G401 (cell line): ENCODE data around the gene HMCN2. TPM values are rescaled to one million over a fixed set of nuclear protein-coding genes. Genes with fewer than 3 reads are reported as not detected.
A peak's percentile ranks its signal among the peaks of the same experiment; 100 is the strongest.

Experiments
- DNase-seq: peaks from one replicate; pipeline ENCODE4 v3.0.0-alpha.2; 2015; ENCODE audit warnings: low spot score
- in situ Hi-C: cut with HindIII; loops from 2 replicates; pipeline ENCODE4 v1.10.0; 2016; ENCODE audit warnings: low sequenced_read_pairs, mixed read lengths
- total RNA-seq: library from RNA; depleted of rRNA; stranded (reverse); fragments of >200 nt; shearing (Covaris generic); gene quantifications from 2 replicates; pipeline ENCODE4 v1.2.3, GENCODE V29; 2014

Gene HMCN2
- total RNA-seq, 1 experiment from 2014 or later, result 0.07 TPM

DNA sequence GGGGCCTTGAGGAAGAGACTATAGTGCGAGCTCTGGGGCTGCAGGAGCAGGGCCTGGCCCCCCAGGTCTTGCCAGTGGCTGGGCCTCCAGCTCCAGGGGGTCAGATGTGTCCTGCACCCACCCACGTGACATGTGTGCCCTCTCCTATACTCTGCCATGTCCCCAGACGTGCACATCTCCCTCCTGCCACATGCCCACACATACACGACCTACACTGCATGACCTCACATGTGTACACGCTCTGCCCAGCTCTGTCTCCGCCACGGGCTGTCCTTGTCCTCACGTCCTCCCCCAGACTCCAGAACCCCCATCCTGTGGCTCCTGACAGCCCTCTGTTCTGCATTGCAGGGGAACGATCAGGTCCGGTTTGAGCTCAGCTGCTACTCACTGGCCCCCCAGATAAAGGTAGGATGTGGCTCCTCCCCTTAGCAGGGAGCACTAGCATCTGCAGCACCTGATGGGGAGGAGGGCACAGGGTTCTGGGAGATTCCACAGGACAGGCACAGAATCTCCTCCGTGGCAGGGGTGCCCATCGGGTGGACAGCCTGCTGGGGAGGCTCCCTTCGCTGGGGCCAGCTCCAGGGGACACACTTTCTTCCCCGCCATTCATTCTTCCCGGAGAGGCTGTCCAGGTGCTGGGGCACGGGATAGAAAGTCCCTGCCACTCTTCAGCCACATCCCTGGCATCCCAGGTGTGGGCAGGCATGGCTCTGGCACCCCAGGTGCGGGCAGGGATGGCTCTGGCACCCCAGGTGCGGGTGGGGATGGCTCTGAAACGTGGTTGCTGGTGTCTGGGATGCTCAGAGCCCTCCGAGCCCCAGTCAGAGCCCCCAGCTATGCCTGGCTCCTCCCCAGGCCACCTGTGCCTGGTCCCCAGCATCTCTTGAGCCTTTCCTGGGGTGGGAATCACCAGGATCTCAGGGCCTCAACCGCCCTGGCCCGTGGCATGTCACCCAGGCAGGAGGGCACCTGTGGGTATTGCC, 198.5 kb downstream of the HMCN2 start:
- no peak for DNase-seq
- in situ Hi-C loops, result no loop called here

DNA sequence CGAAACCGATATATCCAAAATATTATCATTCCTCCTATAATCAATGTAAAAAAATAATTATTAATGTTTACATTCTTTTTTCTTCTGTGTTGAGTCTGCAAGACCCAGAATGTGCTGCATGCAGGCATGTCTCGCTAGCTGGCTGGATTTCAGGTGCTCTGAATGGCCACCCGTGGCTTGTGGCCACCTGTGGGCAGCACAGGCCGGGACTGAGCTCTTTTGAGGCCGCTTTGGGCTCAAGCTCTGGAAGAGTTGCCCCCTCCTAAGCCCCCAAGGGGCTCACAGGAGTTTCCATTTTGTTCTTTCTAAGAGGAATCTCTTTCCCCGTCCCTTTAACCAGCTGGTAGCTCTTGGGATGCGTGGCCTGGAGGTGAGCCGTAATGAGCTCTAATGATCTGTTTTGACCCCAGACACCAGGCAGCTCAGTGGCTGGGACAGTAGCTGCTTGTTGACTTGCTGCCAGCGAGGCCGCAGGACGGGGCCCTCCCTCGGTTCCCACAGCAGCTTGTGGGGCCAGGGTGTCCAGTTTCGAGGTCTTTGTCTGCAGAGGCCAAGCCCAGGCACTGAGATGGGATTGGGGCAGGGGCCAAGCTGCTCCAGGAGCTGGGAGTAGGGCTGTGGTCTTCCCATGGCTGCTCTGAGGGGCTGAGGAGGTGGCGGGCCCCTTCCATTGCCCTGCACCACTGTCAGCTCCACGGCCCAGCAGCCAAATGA, 200.0 kb downstream of the HMCN2 start:
- in situ Hi-C loops, result no loop called here
- peak; percentile 17 for DNase-seq

DNA sequence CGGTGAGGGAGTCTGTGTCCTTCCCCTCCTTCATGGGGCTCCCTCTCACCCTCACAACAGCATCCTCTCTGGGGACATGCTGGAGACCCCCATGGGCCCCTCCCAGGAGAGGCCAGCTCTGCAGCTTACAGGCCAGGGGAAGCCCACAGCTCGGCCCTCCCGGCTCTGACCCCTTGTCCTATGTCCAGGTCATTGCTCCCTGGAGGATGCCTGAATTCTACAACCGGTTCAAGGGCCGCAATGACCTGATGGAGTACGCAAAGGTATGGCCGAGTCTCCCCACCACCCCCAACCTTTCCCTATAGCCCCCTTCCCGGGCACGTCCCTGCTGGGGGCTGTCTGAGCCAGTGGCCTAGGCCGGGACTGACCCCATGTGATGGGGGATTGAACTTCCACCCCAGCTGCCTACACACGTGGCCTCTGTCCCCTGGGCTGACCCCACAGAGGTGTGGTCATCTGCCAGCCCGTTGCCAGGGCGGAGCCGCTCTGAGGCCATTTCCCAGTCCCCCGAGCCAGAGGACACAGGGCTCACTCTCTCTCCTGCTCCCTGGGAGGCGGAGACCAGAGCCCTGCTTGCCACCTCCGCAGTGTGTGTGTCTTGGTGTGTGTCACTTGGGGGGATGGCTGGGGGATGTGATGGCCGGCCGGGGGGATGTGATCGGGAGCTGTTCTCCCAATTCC, 201.1 kb downstream of the HMCN2 start:
- in situ Hi-C loops, result no loop called here
- no peak for DNase-seq

DNA sequence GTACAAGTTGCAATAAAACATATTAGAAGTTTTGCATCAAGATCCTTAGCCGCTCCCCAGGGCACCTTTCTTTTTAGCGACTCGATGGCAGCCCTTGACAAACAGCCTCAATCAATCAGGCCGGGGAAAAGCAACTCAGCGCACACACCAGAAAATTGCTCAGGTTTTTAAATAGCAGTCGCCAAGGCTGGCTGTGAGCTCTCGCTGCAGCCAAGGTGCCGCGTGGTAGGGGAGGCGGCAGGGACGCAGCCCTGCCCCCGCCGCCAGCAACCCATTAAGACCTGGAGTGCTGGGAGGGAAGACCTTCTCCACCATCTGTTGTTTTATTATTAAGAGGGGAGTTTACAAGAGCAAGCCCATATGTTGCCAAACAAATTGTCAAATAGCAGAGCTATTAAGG, 201.8 kb downstream of the HMCN2 start:
- in situ Hi-C loops, result no loop called here

DNA sequence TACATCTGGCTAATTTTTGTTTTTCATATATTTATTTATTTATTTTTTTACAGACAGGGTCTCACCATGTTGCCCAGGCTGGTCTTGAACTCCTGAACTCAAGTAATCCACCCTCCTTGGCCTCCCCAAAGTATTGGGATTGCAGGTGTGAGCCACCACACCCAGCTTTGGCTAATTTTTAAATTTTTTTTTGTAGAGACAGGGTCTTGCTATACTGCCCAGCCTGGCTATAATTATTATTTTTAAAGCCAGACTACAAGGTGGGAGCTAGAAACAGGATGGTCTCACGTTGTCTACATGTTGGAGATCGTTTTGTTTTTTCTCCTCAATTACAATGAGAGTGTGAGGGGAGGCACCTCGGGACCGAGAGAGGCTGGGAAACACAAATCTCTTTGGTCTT, 203.0 kb downstream of the HMCN2 start:
- in situ Hi-C loops, result no loop called here

More for the DNA sequence above, 201.8 kb downstream of the HMCN2 start:
- peak; percentile 92 for DNase-seq

DNA sequence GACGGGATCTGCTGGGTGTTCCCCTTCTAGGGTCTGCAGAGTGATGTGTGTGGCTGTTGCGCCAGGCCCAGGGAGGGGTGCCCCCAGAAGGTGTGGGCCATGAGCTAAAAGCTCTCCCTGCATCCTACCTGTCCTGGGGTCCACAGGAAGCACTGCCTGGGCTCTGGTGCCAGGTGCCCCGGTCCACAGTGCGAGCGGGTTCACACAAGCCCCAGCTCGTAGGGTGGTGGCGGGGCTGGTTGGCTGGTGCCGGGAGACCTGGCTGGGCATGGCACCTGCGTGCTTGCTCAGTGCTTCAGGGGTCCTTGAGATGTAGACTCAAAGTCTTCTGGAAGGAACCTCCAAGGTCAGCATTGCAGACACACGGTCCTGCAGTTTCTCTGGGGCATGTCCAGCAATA, 204.7 kb downstream of the HMCN2 start:
- in situ Hi-C loops, result no loop called here
- no peak for DNase-seq

More for the DNA sequence above, 203.0 kb downstream of the HMCN2 start:
- DNase-seq, result no peak

DNA sequence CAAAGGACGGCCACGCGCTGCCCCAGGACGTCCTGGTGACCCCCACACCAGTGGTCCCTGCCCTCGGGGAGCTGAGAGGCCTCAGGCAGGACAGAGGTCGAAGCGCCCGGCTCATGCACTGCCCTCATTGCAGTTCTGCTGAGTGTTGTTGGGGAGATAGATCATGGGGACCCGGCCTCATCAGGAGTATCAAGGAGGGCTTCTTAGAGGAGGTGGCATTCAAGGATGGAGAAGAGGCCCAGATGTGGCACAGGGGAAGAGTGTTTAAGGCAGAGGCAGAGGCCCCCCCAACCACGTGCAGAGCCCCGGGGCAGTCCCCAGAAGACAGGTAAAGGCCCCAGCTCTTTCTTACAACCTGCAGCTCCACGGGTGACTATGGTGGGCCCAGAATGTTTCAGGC, 205.4 kb downstream of the HMCN2 start:
- DNase-seq, result no peak
- in situ Hi-C loops, result no loop called here

DNA sequence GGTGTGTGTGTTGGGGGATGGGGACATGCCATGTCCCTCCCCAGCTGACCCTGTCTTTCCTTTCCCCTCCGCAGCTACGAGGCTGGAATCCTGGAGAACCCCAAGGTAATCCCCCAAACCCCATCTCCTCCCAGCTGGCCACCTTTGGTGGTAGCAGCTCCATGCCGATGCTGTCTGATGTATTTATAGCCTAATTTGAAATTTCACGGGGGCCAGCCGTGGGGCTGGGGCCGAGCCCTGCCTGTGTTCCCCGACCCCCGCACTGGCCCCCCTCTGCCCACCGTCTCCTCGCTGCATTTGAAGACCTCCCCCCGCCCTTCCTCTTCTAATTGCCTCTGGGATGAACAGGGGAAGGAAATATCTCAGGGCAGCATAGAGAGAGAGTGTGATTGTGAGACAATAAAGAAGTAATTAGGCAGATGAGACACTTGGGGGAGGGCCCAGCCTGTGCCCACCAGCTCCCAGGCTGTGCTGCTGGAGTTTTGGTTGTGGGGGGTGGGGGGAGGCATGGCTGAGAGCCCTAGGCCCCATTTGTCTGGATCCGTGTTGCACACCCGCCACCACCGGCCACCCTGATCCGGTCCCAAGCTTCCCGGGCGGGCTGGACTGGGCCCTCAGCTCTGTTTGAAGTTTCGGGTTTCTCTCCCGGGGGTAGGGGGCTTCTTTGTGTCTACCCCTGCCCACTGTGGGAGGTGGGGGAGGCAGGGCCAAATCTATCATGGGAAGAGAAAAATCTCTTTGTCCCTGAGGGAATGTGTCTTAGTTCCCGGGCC, 206.0 kb downstream of the HMCN2 start:
- DNase-seq, result no peak
- in situ Hi-C loops, result no loop called here

DNA sequence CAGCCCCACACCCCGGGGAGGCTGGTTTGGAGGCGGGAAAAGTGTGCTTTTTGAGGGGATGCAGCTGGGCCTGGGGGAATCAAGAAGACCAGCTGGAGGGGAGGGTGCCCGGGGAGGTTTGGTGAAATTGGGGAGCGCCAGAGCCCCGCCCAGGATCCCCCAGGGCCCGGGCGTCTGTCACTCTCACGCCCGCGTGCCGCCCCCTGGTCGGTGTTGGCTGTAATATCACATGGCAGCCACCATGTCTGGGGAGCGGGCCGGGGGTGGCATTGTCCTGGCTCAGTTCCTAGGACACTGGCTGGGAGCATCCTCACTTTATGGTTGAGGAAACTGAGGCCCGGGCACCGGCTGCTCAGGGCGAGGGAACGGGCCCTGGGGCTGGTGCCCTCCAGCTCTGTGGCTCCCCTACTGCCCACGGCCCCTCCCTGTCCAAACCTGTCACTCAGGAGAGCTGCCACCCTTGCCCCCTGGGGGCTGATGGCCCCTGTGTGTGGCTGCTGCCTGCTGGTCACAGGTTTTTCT, 206.7 kb downstream of the HMCN2 start:
- in situ Hi-C loops, result no loop called here
- DNase-seq, result no peak

DNA sequence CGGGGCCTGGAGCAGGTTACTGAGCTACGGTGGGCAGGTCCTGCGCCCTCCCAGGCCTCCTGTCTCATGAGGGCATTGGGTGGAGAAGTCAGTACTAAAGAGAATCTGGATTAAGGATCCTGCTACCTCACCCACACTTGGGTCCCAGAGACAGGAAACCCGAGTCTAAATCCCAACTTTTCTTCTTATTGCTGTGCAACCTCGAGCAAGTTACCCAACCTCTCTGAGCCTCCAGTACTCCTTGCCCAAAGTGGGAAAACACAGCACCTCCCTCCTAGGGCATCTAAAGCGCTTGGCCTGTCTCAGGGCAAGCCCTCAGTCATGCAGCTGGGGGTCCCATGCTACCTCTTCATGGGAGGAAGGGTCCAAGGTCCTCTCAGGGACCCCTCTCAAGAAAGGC, 207.4 kb downstream of the HMCN2 start:
- in situ Hi-C loops, result no loop called here
- no peak for DNase-seq

DNA sequence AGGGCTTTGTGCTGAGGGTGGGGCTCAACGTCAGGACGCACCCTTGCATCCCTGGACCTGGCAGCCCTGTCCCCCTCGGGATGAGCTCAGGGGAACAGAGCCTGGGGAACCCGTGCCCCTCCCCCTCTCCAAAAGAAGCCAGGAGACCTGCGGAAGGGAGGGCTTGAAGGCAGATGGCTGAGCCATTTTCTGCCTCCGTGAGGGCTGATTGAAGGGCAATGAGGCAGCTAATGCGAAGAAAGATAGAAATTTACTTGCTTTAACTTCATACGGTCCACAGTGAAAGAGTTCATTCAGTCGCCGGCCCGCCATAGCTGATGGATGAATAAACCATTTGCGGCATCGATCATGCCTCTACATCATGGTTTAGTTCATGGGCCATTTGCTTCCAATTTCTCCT, 208.0 kb downstream of the HMCN2 start:
- in situ Hi-C loops, result no loop called here
- no peak for DNase-seq

DNA sequence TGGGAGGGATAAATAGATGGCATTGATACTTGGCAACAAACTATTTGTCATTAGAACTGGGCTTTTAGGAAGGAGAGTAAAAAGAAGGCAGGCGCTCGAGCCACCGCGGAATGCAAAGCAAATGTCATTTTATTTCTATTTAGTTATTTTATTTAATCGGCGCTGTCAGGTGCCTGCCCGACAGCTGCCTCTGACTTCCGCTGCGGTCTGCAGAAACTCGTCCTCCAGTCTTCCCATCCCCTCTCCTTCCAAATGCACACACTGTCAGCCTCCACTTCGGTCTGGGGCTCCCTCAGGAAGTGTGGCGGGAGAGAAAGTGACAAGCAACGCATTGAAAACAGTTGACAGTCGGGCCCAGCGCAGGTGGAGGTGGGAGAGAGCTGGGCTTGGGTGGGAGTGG, 208.5 kb downstream of the HMCN2 start:
- no peak for DNase-seq
- in situ Hi-C loops, result no loop called here

DNA sequence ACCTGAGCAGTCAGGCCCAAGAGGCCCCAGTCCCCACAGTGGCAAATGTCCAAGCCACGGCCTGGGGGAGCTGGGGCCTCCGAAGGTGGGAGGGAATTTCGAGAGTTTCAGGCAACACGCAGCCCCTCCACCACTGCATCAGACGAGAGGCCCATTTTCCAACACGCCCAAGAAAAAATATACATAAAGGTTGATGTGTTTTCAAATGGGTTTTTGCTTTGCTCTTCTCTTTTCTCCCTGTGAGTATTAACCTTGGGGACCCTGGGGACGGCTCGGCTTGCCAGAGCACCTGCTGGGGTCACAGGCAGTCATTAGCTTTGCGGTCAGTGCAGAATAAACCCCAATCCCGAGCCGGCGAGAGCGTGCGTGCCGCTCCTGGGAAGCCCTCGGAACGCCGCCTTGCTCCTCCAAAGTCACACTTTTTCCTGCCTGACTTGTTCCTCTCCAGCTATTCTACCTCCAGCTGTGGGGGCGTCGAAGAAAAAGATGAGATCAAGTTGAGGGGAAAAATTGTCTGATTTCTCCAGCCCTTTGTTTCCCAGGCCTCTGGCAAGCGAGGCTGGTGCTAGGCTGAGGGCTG, 210.7 kb downstream of the HMCN2 start:
- in situ Hi-C loops, result no loop called here
- no peak for DNase-seq

DNA sequence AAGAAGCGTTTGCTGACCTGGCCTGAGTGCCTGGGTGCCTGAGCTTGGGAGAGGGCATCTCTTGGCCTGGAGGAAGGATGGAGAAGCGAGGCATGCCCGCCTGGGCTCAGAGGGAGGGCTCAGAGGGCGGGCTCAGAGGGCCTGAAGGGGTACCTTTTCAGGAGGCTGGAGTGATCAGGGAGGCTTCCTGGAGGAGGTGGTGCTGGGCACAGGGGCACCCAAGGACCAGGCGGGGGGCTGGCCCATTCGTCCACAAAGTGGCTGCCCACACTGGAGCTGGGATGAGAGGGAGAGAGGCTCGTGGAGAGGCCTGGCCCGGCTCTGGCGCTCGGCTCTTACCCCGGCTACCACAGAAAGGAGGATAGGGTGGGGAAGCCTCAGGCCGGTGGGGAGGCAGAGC, 212.0 kb downstream of the HMCN2 start:
- no peak for DNase-seq
- in situ Hi-C loops, result no loop called here

DNA sequence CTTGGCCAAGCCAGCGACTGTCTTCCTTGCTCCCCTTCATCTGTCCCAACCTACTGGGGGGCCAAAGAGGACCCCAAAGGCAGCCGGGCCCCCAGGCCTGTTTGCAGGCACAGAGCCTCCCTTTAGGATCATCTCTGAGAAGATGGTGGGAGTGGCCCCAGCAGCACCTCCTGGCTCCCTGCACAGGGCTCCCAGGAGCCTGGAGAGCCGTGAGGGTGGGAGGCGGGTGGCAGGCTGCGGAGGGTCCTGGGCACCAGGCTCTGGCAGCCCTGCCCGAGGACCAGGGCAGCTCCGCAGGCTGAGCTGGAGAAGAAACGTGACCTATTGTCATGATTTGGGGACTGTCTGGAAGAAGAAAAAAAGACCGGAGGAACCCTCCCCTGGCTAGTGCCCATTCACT, 212.6 kb downstream of the HMCN2 start:
- no peak for DNase-seq
- in situ Hi-C loops, result no loop called here

DNA sequence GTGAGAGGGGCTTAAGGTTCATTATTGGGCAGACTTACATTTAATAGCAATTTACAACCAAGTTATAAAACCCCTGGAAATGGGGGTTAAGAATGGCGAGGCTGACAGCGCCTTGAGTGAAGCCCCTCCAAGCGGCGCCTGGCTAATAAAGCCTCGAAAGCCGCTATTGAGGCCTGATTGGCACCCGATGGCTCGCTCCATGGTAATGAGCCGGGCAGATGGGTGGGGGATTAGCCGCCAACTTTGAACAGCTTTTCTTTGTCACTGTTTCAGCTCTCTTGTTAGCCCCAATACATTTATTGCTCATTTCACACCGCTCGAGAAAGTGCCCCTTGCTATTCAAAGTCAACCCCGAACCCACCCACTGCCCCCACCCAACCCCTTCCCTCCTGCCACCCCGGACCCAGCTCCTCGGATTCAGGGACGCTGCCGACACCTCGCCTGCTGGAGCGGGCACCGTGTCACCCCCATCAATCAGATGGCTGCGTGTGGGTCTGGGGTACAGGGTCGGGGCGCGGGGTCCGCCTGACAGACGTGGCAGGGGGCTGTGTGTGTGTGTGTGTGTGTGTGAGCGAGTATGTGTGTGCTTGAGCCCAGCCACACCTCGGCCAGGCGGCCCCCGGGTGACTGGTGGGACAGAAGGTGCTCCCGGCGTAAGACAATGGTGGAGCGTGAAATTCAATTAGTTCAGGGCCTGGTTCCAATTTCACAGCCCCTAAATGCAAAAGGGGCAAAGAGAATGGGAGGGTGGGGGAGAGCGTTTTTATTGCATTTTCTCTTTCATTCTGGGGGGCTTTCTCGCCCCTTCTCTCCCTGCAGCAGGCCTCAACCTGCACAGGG, 213.4 kb downstream of the HMCN2 start:
- in situ Hi-C loops, result no loop called here

DNA sequence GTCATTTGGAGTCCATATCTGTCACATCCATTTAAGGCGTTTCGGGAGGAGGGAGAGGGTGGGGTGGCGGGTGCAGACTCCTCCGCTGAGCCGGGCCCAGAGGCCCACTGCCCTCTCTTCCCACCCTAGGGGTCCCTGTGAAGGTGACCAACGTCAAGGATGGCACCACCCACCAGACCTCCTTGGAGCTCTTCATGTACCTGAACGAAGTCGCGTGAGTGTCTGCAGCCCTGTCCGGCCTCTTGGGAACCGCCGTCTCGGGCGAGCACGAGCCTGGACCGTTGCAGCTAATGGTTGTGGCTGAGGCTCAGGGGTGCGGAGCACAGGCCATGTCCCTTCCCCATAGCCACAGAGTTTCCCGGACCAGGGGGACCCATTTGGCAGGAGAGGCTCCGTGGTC, 214.0 kb downstream of the HMCN2 start:
- DNase-seq, result no peak
- in situ Hi-C loops, result no loop called here

More for the DNA sequence above, 213.4 kb downstream of the HMCN2 start:
- DNase-seq, result no peak

DNA sequence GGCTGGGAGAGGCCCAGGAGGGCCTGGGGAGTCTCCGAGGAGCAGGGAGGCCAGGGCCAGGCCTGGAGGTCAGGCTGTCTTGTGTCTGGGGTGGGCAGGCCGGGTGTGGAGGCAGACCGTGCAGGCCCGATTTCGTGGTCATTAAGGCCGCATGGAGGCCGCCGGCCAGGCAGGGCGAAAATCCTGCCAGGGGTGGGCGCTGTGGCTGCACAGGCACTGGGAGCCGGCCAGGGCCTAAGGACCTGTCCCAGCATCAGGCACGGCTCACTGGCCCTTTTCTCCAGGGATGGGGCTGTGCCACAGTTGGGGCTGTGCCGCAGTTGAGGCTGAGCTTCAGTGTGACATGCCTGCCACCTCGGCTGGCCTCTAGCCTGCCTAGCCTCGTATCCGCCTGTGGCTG, 215.1 kb downstream of the HMCN2 start:
- in situ Hi-C loops, result no loop called here
- DNase-seq, result no peak
